NB4 (cell line): ENCODE measurements around the gene TMEM242.

Experiments used
- DNase-seq: peaks from one replicate; pipeline ENCODE4 v3.0.0; 2010; ENCODE audit warnings: low read depth
- H3K4me3 ChIP-seq: one replicate; pipeline ENCODE4 v1.5.1; 2011; ENCODE audit warnings: mild to moderate bottlenecking, low read depth, low read length, moderate library complexity
- CTCF ChIP-seq: IDR thresholded peaks from one replicate; pipeline ENCODE4 v1.5.1; 2012; ENCODE audit warnings: low read depth, low read length
- MAX ChIP-seq: IDR thresholded peaks from 2 replicates; pipeline ENCODE4 v1.6.1; 2011; ENCODE audit warnings: low read depth, low read length
- MYC ChIP-seq: IDR thresholded peaks from 2 replicates; pipeline ENCODE4 v1.6.1; 2011; ENCODE audit warnings: low read depth, low read length
- POLR2A ChIP-seq: IDR thresholded peaks from 2 replicates; pipeline ENCODE4 v1.6.1; 2011; ENCODE audit warnings: mild to moderate bottlenecking; ENCODE audit not compliant: insufficient read length; ENCODE audit errors: extremely low read depth

The TMEM242 gene

DNA sequence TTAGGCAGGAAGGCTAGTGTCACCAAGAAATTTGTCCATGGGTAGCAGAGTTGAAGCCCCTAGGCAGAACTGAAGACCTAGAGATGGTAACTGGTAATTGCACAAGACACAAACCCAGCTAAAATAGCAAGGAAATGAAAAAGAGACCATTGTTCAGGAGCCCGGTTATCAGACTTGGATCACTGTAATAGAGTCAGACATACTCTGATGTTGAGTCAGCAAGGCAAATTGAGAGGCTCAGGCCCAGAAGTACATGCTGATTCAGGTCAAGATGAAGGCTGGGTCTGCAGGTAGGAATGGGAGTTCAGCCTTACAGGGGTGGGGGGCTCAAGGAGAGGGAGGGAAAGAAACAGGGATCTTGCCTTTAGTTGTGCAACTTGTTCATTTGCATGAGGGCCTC lies 6.5 kb upstream of the TMEM242 start:
- DNase-seq = no peak
- no peak for TF ChIP-seq CTCF
- TF ChIP-seq MYC = no peak
- no peak for TF ChIP-seq MAX
- TF ChIP-seq POLR2A = no peak

GRCh38 chr6:157328108-157328692 lies 4.9 kb upstream of the TMEM242 start:
- DNase-seq = no peak
- H3K4me3 ChIP-seq = no peak overlapping the region

More for the DNA sequence above, 6.5 kb upstream of the TMEM242 start:
- H3K4me3 ChIP-seq = no peak overlapping the region

GRCh38 chr6:157326979-157327378 lies 3.7 kb upstream of the TMEM242 start:
- no peak for DNase-seq
- H3K4me3 ChIP-seq = no peak overlapping the region
- TF ChIP-seq MYC (no peak), MAX (no peak), POLR2A (no peak)

More at GRCh38 chr6:157328108-157328692, 4.9 kb upstream of the TMEM242 start:
- TF ChIP-seq CTCF (no peak), MYC (no peak), POLR2A (no peak), MAX (no peak)

GRCh38 chr6:157325069-157325805 lies 1.9 kb upstream of the TMEM242 start:
- no peak overlapping the region for H3K4me3 ChIP-seq
- TF ChIP-seq CTCF = no peak
- no peak for DNase-seq

- H3K4me3 ChIP-seq = peak overlapping the region; percentile 97
- peak; percentile 88 for DNase-seq
- no peak for TF ChIP-seq MYC
- TF ChIP-seq CTCF = peak; percentile 48
- TF ChIP-seq MAX = no peak
- no peak for TF ChIP-seq POLR2A
Measured at GRCh38 chr6:157323966-157324300, 614 bp upstream of the TMEM242 start.

GRCh38 chr6:157322792-157323254 lies 496 bp downstream of the TMEM242 start:
- H3K4me3 ChIP-seq = peak overlapping the region; percentile 97
- TF ChIP-seq MAX (peak; percentile 26; the same call in 1 of the 2 replicates), POLR2A (no peak)
- peak; percentile 90 for DNase-seq
